ENCODE measurements around the gene MAGEA9B.

DNA sequence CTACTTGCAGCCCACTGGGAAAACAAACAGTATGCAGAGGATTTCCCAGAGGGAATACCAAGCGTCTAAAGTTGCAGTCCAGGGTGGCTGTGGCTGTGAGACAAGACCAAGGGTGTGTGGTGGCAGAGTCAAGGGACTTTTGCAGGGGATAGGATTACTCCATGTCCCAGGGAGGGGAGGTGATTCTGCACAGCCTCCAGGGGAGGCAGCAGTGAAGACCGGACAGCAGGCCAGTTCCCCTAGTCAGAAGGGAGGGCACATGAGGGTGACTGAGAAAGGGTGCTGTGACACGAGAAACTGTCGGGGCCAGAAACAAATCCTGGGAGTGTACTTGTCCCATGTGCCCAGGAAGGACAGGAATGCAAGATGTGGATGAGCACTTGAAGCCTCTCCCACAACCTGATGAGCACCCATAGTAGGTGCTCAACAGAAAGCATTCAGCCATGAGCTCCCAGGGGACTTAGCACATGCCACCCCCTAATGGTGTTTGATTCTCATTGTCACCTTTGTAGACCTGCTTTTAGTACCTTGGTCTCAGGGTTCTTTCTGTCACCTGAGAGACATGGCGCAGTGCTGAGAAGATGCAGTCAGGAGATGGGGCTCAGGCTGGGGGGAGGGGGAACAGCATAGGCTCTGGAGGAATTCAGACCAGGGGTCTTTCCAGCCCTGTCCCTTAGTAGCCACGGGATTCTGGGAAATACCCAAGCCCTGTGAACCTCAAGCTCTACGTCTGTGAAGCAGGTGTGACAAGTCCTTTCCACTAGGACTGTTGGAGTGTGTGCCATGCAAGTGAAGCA is 19.4 kb downstream of the MAGEA9B start:
- no peak for TF ChIP-seq CTCF (IDR thresholded peaks at IDR 0.05)
- TF ChIP-seq EZH2phosphoT487 (IDR thresholded peaks at IDR 0.05): no peak
- no peak for TF ChIP-seq EZH2 (IDR thresholded peaks at IDR 0.05)

Measured in neural progenitor cell (in vitro differentiated cells).